ENCODE measurements around the gene TMEM106A. TPM values are rescaled to one million over a fixed set of nuclear protein-coding genes. Genes with fewer than 3 reads are reported as not detected.
"Not testable (repeated sequence)": the region's sequence is repeated elsewhere in the genome, so short reads cannot be mapped to it uniquely, and the experiment has no call there.

Gene TMEM106A

DNA sequence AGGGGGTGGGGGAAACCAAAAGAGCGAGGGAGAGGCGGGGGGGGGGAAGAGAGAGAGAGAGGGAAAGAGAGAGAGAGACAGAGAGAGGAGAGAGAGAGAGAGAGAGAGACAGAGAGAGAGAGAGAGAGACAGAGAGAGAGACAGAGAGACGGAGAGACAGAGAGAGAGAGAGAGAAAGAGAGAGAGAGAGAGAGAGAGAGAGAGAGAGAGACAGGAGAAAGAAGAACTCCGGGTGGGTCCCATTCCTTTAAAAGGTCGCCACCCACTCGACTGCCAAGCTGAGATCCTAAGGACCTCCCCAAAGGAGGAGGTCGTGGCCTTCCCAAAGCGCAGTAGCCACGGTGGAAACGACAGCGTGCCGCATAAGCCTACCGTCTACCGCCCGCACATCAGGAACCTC lies 21.6 kb downstream of the TMEM106A start:
- not testable (repeated sequence) for H3K4me1 ChIP-seq (ENCODE audit: control insufficient read depth, insufficient read depth, low read length); H3K4me2 ChIP-seq (ENCODE audit: low read length); H3K4me3 ChIP-seq (ENCODE audit: low read length); H3K36me3 ChIP-seq (ENCODE audit: insufficient read depth, low read length); H3K9ac ChIP-seq (ENCODE audit: low read depth, low read length); H3K9me3 ChIP-seq (replicated peaks; ENCODE audit: low read length); H3K27me3 ChIP-seq (ENCODE audit: control insufficient read depth, insufficient read depth, low read length)

DNA sequence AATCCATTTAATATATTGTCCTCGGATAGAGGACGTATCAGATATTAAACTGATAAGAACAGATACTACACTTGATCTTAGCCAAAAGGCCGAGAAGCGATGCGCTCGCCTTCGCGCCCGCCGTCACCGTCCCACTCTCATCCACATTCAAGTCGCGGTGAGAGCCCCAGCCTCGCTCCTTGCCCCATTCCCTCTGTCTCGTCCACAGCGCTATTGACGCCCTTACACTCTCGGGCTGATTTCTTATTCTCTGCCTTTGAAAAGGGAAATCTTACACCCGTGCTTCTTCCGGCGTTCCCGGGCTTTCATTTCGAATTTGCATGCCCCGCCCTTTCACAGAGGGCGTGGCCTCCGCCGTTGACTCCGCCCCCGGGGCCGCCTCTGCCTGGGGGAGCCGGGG lies 22.2 kb downstream of the TMEM106A start, which contains the start of gene RNU2-1:
RNU2-1 (minus strand) TSS at position 101 of the 400 bp plus-strand sequence.
- not testable (repeated sequence) for H3K36me3 ChIP-seq (ENCODE audit: insufficient read depth, low read length); H3K4me1 ChIP-seq (ENCODE audit: control insufficient read depth, insufficient read depth, low read length); H3K9ac ChIP-seq (ENCODE audit: low read depth, low read length); H3K9me3 ChIP-seq (replicated peaks; ENCODE audit: low read length); H3K4me2 ChIP-seq (ENCODE audit: low read length); H3K4me3 ChIP-seq (ENCODE audit: low read length); H3K27me3 ChIP-seq (ENCODE audit: control insufficient read depth, insufficient read depth, low read length)

DNA sequence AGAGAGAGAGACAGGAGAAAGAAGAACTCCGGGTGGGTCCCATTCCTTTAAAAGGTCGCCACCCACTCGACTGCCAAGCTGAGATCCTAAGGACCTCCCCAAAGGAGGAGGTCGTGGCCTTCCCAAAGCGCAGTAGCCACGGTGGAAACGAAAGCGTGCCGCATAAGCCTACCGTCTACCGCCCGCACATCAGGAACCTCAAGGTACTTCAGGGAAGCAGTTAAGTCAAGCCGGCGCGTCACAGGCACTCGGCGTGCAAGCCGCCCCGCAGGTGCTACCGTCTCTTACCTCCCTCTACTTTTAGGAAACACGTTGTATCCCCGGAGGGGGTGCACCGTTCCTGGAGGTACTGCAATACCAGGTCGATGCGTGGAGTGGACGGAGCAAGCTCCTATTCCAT lies 27.9 kb downstream of the TMEM106A start:
- H3K9me3 ChIP-seq (replicated peaks; ENCODE audit: low read length); H3K4me1 ChIP-seq (ENCODE audit: control insufficient read depth, insufficient read depth, low read length); H3K4me2 ChIP-seq (ENCODE audit: low read length); H3K9ac ChIP-seq (ENCODE audit: low read depth, low read length); H3K36me3 ChIP-seq (ENCODE audit: insufficient read depth, low read length); H3K27me3 ChIP-seq (ENCODE audit: control insufficient read depth, insufficient read depth, low read length); H3K4me3 ChIP-seq (ENCODE audit: low read length): not testable (repeated sequence)

DNA sequence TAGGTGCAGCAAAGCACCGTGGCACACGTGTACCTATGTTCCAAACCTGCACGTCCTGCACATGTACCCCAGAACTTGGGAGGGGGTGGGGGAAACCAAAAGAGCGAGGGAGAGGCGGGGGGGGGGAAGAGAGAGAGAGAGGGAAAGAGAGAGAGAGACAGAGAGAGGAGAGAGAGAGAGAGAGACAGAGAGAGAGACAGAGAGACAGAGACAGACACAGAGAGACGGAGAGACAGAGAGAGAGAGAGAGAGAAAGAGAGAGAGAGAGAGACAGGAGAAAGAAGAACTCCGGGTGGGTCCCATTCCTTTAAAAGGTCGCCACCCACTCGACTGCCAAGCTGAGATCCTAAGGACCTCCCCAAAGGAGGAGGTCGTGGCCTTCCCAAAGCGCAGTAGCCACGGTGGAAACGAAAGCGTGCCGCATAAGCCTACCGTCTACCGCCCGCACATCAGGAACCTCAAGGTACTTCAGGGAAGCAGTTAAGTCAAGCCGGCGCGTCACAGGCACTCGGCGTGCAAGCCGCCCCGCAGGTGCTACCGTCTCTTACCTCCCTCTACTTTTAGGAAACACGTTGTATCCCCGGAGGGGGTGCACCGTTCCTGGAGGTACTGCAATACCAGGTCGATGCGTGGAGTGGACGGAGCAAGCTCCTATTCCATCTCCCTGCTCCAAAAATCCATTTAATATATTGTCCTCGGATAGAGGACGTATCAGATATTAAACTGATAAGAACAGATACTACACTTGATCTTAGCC lies 29.1 kb downstream of the TMEM106A start:
- not testable (repeated sequence) for H3K4me3 ChIP-seq (ENCODE audit: low read length); H3K27me3 ChIP-seq (ENCODE audit: control insufficient read depth, insufficient read depth, low read length); H3K4me2 ChIP-seq (ENCODE audit: low read length); H3K4me1 ChIP-seq (ENCODE audit: control insufficient read depth, insufficient read depth, low read length); H3K9ac ChIP-seq (ENCODE audit: low read depth, low read length); H3K9me3 ChIP-seq (replicated peaks; ENCODE audit: low read length); H3K36me3 ChIP-seq (ENCODE audit: insufficient read depth, low read length)

DNA sequence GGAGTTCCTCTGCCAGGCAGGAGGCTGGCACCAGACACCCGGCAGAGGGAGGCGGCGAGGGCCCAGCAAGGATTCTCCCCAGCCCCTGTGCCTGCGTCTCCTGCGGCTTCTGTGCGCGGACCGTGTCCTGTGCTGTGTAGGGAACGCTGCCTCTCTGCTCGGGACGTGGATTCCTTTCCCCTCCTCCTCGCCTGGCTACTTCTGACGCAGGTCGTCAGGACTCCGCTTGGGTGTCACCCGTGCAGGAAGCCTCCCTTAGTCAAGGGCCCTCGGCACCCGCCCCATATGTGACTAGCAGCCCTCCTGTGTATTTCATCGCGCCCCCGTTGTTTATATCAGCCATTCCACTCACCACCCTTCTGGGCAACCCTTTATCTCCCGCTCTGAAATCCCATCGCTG lies 34.8 kb downstream of the TMEM106A start:
- H3K9ac ChIP-seq (ENCODE audit: low read depth, low read length); H3K4me1 ChIP-seq (ENCODE audit: control insufficient read depth, insufficient read depth, low read length): not testable (repeated sequence)

More for the DNA sequence above, 34.8 kb downstream of the TMEM106A start:
- not testable (repeated sequence) for H3K4me2 ChIP-seq (ENCODE audit: low read length); H3K4me3 ChIP-seq (ENCODE audit: low read length); H3K36me3 ChIP-seq (ENCODE audit: insufficient read depth, low read length); H3K27me3 ChIP-seq (ENCODE audit: control insufficient read depth, insufficient read depth, low read length); H3K9me3 ChIP-seq (replicated peaks; ENCODE audit: low read length)

Small RNA genes within 50 kb of the gene (small RNA-seq; reads per million reads assigned to genes)
- gene AC060780.2, result not detected
- gene AC060780.3, result not detected
- not detected for gene RF00004
- gene RNU2-1, result not detected
